CD4-positive, alpha-beta T cell treated with Interleukin-2 at 100 ng/mL for 4 hours (primary cell): ENCODE measurements around the gene AP3B1.
"Not testable (repeated sequence)": the region's sequence is repeated elsewhere in the genome, so short reads cannot be mapped to it uniquely, and the experiment has no call there.

Experiments used
- DNase-seq: peaks from one replicate; pipeline ENCODE4 v3.0.0-alpha.2; 2020; ENCODE audit warnings: low spot score

AP3B1 gene

DNA sequence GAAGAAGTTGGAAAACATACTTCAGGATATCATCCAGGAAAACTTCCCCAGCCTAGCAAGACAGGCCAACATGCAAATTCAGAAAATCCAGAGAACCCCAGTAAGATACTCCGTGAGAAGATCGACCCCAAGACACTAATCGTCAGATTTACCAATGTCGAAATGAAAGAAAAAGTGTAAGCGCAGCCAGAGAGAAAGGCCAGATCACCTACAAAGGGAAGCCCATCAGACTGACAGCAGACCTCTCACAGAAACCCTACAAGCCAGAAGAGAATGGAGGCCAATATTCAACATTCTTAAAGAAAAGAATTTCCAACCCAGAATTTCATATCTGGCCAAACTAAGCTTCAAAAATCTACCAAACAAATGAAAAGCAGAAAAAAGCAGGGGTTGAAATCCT, 227.8 kb downstream of the AP3B1 start:
- not testable (repeated sequence) for DNase-seq

DNA sequence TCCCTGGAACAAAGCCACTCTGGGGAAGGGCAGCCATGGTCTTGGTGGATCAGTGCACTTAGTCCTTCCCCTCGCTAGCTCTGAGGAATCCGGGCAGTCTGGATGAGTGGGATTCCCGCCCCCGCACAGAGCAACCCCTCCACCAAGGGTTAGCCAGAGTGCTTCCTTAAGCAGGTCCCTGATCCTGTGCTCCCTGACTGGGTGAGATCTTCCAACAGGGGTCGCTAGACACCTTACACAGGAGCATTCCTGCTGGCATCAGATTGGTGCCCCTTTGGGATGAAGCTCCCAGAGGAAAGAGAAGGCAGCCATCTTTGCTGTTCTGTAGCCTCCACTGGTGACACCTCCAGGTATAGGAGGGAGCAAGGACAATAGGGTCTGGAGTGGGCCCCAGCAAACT, 228.8 kb downstream of the AP3B1 start:
- DNase-seq, result no peak

DNA sequence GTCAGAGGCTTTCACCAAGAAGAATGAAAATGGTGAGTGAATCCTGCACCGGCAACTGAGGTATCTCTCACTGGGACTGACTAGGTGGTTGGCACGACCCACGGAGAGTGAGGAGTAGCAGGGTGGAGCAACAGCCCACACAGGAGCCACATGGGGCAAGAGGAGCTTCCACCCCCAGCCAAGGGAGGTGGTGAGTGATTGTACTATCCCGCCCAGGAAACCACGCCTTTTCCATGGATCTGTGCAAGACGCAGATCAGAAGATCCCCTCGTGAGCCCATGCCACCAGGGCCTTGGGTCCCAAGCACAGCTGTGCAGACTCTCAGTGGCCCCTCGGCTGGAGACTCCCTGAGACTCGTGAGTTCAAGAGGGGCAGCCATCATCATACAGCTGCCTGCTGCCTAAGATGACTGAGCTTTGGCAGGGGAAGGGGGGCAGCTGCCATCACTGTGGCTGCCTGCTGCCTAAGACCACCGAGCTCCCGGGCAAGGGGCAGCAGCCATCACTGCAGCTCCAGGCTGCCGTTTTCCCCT, 229.5 kb downstream of the AP3B1 start:
- no peak for DNase-seq

DNA sequence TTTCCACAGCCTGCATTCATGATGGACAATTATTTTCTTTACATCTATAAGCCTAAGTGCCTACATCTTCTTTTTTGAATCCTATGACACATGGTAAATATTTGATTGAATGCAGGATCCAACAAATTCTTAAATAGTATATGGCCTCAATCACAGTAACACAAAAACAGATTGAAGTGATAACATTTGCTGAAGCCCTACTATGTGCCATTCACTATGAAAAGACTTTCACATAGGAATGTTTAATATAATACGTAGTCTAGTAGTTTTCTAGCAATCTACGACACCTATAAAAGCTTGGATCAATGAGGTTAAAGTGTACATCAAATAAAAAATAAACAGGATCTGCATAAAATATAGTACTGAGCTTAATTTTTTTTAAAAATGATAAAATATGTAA, 231.0 kb downstream of the AP3B1 start:
- DNase-seq, result no peak

DNA sequence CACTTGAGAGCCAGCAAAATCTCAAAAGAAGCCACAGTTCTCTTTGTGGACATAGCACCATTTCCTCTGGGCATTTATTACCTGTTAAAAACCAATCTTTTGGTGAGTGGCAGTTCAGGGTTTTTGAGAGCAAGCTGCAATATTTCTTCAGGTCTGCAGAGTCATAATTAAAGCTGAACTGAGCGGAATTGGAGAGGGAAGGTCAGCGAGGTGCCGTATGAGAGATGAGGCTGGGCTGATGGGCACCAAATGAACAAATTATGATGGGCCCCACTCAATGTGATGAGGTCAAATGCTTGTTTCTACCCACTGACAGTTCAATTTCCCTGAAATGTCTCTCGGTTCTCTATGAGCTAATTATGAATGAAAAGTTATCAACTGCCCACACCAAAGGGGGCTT, 231.9 kb downstream of the AP3B1 start:
- DNase-seq, result no peak

DNA sequence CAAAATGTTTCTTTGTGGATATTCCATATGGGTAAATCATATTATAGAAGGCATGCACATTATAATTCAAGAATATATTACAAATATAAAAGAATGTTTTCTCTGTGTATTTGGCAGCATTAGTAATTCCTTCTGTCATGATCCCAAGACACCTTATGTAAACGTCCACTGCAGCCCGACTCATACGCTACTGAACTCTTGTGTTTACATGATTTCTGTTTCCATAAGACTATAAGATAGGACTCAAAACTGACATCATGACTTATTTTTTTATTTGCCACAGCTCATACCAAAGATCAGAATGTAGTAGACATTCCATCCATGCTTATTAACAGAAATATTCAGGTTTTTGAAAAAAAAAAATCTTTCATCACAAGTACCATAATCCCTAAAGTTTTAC, 234.1 kb downstream of the AP3B1 start:
- no peak for DNase-seq

DNA sequence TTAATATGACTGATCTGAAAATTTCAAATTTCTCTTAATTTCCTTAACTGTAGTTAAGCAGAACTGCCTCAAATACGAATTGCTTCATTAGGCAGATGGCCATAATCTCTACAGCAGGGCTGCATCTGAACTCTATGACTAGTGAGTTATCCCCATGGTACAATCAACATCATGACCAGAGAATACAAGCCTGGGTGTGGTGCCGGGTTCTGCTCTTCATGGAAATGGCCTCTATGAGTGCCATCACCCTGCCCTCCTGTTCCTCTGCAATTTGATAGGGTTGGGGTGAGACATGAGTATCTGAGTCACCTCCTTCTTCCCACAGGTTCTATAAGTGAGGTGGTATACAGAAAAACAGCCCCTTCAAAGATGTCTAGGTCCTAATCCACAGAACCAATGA, 235.9 kb downstream of the AP3B1 start:
- no peak for DNase-seq

DNA sequence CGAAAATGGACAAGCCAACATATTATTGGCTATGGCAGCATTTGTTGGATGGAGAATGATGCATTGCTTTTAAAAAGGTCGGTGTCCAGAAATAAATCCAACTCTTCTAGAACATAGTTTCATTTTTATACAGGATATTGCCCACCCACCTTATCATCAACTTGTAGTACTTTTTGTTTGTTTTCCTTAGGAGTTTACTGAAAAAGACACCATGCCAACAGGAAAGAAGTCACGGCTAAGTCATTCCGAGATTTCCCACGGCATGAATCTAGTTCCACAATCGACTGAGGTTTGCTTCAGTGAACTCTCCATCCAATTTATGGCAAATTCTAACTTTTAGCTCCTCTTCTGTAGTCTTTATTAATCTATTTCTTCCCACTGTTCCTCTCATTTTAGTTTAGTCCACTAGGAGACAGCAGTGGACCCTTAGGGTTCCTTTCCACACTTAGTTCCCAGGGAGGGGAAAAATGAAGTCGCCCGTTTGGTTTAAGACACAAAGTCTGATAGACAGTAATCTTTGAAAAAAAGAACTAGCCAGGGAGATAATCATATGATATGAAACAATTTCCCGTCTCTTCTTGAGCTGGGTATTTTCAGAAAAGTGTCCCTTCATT, 237.5 kb downstream of the AP3B1 start:
- DNase-seq, result no peak

DNA sequence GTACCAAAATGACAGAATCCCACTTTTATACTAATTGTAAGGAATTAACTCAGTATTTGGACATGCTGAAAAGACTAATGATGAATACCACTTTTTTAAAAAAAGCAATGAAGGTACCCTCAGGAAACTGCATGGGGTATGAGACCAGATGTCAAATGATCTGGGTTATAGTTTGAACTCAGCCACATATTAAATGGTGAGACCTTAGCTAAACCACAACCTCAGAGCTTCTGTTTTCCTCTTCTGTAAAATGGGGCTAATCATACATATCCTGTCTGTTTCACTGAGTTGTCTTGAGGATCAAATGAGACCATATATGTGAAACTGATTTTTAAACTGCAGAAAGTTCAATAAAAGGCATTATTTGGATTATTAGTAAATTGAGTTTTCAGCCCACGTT, 238.4 kb downstream of the AP3B1 start:
- no peak for DNase-seq

DNA sequence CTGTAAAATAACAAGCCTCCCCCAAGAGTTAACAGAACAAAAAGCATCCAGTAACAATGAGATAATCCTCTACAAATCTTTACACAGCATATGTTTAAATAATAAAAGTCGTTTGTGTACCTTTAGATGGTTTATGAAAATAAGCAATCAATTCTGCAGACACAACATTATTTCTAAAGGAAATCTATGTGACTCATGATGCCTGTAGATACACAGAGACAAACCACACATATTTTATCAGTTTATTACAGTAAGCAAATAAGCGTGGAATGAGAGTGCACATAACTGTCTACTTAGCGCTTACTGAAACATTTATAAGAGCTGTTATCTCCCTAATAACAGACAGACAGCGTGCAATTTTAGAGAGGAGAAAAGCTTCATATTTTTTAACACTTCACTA, 243.6 kb downstream of the AP3B1 start:
- no peak for DNase-seq

DNA sequence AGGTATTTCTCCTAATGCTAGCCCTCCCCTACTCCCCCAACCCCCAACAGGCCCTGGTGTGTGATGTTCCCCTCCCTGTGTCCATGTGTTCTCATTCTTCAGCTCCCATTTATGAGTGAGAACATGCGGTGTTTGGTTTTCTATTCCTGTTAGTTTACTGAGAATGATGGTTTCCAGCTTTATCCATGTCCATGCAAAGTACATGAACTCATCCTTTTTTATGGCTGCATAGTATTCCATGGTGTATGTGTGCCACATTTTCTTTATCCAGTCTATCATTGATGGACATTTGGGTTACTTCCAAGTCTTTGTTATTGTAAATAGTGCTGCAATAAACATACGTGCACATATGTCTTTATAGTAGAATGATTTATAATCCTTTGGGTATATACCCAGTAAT, 247.7 kb downstream of the AP3B1 start:
- not testable (repeated sequence) for DNase-seq

DNA sequence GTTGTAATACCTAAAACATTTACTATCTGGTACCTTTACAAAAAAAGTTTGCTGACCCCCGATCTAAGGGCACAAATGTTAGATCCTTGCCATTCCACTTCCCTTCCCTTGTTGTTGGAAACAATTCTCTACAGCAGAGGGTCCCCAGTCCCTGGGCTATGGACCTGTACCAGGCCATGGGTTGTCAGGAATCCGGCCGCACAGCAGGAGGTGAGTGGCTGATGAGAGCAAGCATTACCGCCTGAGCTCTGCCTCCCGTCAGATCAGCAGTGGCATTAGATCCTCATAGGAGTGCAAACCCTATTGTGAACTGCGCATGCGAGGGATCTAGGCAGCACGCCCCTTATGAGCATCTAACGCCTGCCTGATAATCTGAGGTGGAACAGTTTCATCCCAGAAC, 248.5 kb downstream of the AP3B1 start:
- DNase-seq, result no peak

DNA sequence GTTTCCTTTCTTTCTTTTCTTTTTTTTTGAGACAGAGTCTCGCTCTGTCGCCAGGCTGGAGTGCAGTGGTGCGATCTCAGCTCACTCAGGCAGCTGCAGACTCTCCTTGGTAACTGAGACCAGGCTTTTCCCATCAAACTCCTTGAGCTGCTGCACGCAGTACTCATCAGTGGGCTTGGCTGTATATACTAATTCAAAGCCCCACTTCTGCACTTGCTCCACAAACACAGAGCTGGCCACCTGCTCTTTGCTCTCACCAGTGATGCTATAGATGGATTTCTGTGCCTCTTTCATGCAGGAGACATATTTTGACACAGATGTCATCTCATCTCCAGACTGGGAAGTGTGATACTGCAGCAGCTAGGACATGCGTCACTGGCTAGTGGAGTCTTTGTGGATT, 252.7 kb downstream of the AP3B1 start:
- no peak for DNase-seq

DNA sequence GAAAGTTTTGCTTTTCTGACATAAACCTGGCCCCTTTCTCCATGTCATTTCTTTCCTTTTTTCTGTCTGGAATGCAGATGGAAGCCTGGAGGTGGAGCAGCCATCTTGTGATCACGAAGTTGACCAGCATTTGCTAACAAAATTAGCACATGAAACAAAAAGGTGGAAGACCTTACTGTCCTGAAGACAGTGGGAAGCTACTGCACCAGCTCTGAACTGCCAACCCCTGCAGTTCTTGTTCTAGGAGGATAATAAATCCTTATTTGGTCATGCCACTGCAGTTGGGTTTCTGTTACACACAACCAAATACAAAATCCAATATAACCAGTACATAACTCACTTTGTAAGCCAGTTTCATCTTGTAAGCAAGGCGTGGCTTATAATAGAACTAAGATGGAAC, 269.0 kb downstream of the AP3B1 start:
- DNase-seq, result no peak

DNA sequence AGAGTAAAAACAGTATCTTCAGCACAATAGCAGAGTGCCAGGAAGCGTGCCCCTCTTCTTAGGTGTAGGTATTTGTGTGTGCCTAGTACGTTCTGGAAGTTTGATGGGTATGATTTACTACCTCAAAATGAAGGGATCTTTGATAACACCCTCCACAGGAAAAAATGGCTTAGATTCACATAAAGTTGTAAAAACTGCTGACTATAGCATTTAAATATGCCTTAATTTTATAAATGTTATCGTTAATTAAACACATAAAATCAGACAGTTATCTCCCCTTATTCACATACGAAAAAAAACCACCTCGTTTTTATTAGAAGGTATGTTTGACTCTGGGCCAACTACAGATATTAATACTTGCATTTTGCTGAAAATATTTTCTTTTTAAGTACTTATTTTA, 274.8 kb downstream of the AP3B1 start:
- DNase-seq, result no peak

DNA sequence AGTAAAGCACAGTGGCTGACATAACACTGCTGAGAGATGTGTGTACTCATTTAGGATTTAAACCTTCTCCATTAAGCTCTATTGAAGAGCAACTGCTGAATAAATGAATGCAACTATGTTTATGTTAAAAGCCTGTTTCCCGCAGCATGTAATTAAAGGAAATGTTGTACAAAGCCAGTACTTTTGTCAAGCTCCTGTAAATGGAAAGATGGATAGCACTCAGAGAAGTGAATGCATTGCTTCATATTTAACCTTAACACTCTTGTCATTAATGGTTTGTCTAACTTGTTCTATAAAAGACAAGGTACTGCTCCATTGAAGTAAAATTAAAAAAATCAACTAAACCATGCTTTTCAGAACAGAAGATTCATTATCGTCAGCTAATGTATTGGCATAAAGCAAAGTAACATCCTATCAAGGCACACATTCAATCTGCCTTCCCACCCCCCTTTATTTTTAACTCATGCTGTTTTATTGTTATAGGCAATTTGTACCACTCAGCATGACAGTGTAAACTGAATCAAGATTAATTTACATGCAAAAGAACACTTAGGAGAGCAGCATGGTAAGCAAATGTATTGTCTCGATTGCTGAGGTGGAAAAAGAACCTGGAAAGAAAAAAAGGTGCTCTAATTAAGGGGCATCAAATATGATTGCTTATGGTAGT, 277.5 kb downstream of the AP3B1 start:
- no peak for DNase-seq

DNA sequence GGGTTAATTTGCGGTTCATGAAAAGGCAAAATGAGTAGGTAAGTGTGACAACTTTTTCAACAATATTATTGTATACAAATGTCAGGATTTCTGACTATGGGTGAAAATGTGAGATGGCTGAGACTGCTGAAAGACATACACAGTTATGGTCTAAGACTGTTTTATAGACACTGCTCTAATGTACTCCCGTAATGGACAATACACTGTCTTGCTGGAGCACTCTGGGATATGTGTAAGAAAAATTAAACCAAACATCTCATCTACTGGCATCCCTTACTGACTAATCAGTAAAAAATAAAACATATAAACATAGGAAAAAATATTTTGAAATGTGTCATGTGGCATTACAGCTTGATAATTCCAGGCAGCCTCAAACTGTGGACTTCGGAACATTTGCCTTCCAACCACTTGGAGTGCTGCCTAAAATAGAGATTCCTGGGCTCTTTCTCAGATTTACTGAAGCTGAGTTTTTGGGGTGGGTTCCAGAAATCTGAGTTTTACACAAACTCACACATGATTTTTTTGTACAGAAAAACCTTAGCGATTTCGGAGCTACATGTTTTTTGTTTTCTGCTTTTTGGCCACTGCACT, 284.5 kb downstream of the AP3B1 start:
- DNase-seq, result no peak

DNA sequence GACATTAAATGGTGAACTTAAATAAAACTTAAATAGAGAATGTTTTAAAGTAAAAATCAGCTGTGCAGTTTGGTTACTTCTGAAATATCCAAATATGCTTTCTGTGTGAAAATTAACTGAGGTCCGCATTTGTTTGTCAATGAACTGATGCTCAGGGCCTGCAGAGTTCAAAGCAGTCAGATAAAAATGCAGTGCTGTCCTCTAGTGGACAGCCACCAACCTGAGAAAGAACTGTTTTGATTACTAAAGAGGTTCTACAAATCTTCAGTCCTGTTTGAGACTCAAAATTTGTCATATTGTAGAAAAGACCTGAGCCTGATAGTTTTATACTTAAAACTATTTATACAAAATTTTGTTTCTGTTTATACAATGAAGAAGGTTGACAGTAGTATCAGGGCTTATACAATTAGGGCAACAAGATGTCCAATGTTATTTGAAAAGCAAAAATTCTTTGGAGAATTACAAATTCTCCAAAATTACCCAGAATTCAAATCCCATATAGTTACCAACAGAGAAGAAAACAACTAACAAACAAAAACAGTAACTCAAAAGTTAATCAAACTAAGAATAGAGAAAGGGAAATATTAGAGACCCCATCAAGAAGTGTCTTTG, 286.0 kb downstream of the AP3B1 start:
- no peak for DNase-seq

DNA sequence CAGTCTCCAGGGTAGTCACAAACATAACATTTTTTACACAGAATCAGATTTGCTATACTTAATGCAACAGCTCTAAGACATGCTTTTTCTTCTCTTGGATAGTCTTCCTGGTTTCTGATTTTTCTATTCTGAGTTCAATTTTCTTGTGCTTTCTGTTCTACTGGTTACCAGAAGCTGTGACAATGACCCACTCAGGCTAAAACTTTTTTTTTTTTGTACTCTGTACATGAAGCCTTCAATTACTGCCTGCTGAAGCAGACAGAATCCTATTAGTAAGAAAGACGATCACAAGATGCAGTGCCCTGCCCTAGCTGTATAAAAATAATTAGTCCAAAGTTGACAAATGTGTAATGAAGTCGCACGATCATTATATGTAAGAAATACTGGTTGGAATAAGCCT, 287.3 kb downstream of the AP3B1 start:
- DNase-seq, result no peak

DNA sequence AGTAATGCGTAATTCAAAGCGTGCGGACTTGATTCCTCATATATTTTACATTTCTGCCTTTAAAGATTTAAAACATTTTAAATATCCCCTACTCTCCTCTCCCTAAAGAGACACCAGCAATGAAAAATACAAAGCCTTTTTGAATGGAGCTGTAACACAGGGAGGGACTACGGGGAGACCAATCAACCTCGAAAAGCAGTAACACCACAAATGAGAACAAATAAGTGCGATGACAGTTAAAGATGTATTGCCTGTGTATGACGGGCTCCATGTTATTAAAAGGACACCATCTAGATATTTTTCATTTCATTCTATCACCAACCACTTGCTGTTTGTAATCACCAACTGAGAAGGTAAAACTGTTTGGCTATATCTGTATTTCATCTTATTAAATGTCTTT, 288.0 kb downstream of the AP3B1 start:
- DNase-seq, result no peak

DNA sequence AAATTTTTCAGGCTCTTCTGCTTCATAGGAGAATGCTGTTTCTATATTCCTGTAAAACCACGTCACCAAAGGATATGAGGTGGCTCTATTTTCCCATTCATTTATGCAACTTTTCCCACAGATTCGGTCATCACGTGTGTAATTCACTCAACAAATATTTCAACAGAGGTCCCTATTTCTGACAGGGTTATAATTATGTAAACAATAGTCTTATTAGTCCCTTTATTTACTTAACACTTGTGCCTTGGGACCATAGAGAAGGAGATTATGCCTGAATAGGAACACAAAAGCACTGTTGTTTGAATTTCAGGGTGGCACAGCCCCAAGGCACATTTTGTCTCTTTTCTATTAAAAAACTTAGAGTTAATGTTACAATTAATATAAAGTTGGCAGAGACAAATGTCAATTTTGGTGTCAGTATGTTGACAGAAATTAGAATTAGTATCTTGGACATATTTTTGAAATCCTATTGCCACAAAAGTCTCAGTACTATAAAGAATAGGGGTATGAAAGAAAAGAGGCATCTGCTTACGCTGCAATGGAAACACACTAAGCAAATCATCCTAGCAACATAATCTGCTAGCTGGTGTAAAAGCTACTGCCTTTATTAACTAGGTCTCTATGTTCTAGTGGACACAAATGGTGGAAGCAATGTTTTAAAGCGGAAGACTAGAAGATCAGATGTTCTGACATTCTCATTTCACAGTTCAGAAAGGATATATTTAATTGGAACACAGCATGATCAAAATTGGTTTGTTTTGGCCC, 289.3 kb downstream of the AP3B1 start:
- no peak for DNase-seq

DNA sequence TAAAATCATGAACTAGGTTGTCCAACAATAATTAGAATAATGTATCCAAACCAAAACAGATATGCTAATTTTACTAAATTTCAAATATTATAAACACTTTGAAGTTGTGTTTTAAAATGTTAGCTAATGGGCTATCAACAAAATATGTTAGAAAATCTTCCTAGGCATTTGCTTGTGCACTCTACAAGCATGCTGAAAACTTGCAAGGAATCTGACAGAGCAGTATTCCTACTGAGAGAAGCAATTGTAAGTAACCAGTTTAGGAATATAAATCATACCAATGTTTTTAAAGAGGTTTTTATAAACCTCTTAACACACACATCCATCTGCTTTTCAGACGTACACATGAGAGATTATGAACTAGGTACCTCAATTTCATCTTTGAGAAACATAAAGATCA, 289.9 kb downstream of the AP3B1 start:
- no peak for DNase-seq
